Measurements from ENCODE around the gene SRCIN1. TPM values are rescaled to one million over a fixed set of nuclear protein-coding genes. Genes with fewer than 3 reads are reported as not detected.

SRCIN1 gene
- total RNA-seq, 2 experiments from 2014 or later, result 0.37 to 0.42 TPM

GRCh38 chr17:38620551-38621277, 15.0 kb upstream of the SRCIN1 start:
- Mint-ChIP-seq H3K4me1 (peaks cover 4% of the 10 kb centered on the region), H3K27me3 (peaks cover 41% of the 10 kb centered on the region), H3K4me3 (no peak overlapping the region), H3K27ac (no peak overlapping the region), H3K9me3 (peaks cover 3% of the 10 kb centered on the region), H3K36me3 (no peaks in the 10 kb centered on the region)
- DNase-seq, result no peak

- no peaks in the 10 kb centered on the region for H3K36me3 Mint-ChIP-seq
- H3K4me3 Mint-ChIP-seq, result no peak overlapping the region
- H3K27me3 Mint-ChIP-seq, result peaks cover 36% of the 10 kb centered on the region
- peaks cover 3% of the 10 kb centered on the region for H3K9me3 Mint-ChIP-seq
- no peak for DNase-seq
- H3K4me1 Mint-ChIP-seq, result peaks cover 4% of the 10 kb centered on the region
- H3K27ac Mint-ChIP-seq, result no peak overlapping the region
Measured at GRCh38 chr17:38619937-38620550, 14.3 kb upstream of the SRCIN1 start.

GRCh38 chr17:38619451-38619795, 13.7 kb upstream of the SRCIN1 start:
- Mint-ChIP-seq H3K27me3 (peaks cover 32% of the 10 kb centered on the region), H3K27ac (no peak overlapping the region), H3K4me1 (no peaks in the 10 kb centered on the region), H3K4me3 (no peak overlapping the region), H3K36me3 (no peaks in the 10 kb centered on the region), H3K9me3 (no peaks in the 10 kb centered on the region)
- DNase-seq, result no peak

GRCh38 chr17:38617967-38618760, 12.4 kb upstream of the SRCIN1 start:
- no peak overlapping the region for H3K27ac Mint-ChIP-seq
- H3K4me1 Mint-ChIP-seq, result no peaks in the 10 kb centered on the region
- H3K4me3 Mint-ChIP-seq, result no peak overlapping the region
- H3K9me3 Mint-ChIP-seq, result no peaks in the 10 kb centered on the region
- no peaks in the 10 kb centered on the region for H3K36me3 Mint-ChIP-seq
- no peak for DNase-seq
- H3K27me3 Mint-ChIP-seq, result peaks cover 37% of the 10 kb centered on the region

- Mint-ChIP-seq H3K36me3 (no peaks in the 10 kb centered on the region), H3K27me3 (peaks cover 38% of the 10 kb centered on the region), H3K4me3 (no peak overlapping the region), H3K4me1 (no peaks in the 10 kb centered on the region), H3K9me3 (no peaks in the 10 kb centered on the region), H3K27ac (no peak overlapping the region)
- no peak for DNase-seq
Measured at GRCh38 chr17:38617074-38617860, 11.5 kb upstream of the SRCIN1 start.

- Mint-ChIP-seq H3K27ac (no peak overlapping the region), H3K4me3 (no peak overlapping the region), H3K27me3 (peaks cover 38% of the 10 kb centered on the region), H3K36me3 (no peaks in the 10 kb centered on the region), H3K4me1 (no peaks in the 10 kb centered on the region), H3K9me3 (no peaks in the 10 kb centered on the region)
- DNase-seq, result no peak
Measured at GRCh38 chr17:38616361-38616760, 10.6 kb upstream of the SRCIN1 start.

GRCh38 chr17:38613981-38614779, 8.4 kb upstream of the SRCIN1 start:
- Mint-ChIP-seq H3K9me3 (no peaks in the 10 kb centered on the region), H3K27me3 (peaks cover 45% of the 10 kb centered on the region), H3K36me3 (no peaks in the 10 kb centered on the region), H3K4me1 (no peaks in the 10 kb centered on the region), H3K4me3 (no peak overlapping the region), H3K27ac (no peak overlapping the region)
- no peak for DNase-seq

- H3K4me3 Mint-ChIP-seq, result no peak overlapping the region
- H3K36me3 Mint-ChIP-seq, result no peaks in the 10 kb centered on the region
- no peak for DNase-seq
- no peaks in the 10 kb centered on the region for H3K9me3 Mint-ChIP-seq
- no peak overlapping the region for H3K27ac Mint-ChIP-seq
- peaks cover 48% of the 10 kb centered on the region for H3K27me3 Mint-ChIP-seq
- no peaks in the 10 kb centered on the region for H3K4me1 Mint-ChIP-seq
Measured at GRCh38 chr17:38613525-38613980, 7.8 kb upstream of the SRCIN1 start.

GRCh38 chr17:38611872-38612376, 6.2 kb upstream of the SRCIN1 start:
- Mint-ChIP-seq H3K36me3 (no peaks in the 10 kb centered on the region), H3K27ac (no peak overlapping the region), H3K4me1 (peaks cover 5% of the 10 kb centered on the region), H3K27me3 (peaks cover 64% of the 10 kb centered on the region), H3K9me3 (no peaks in the 10 kb centered on the region), H3K4me3 (no peak overlapping the region)
- no peak for DNase-seq

GRCh38 chr17:38611070-38611786, 5.5 kb upstream of the SRCIN1 start:
- no peaks in the 10 kb centered on the region for H3K9me3 Mint-ChIP-seq
- H3K27ac Mint-ChIP-seq, result no peak overlapping the region
- H3K4me3 Mint-ChIP-seq, result no peak overlapping the region
- H3K27me3 Mint-ChIP-seq, result peaks cover 70% of the 10 kb centered on the region
- H3K36me3 Mint-ChIP-seq, result no peaks in the 10 kb centered on the region
- no peak for DNase-seq
- H3K4me1 Mint-ChIP-seq, result peaks cover 5% of the 10 kb centered on the region

- no peak for DNase-seq
- no peak overlapping the region for H3K27ac Mint-ChIP-seq
- peaks cover 5% of the 10 kb centered on the region for H3K4me1 Mint-ChIP-seq
- no peaks in the 10 kb centered on the region for H3K36me3 Mint-ChIP-seq
- no peaks in the 10 kb centered on the region for H3K9me3 Mint-ChIP-seq
- peaks cover 79% of the 10 kb centered on the region for H3K27me3 Mint-ChIP-seq
- no peak overlapping the region for H3K4me3 Mint-ChIP-seq
Measured at GRCh38 chr17:38609280-38610031, 3.7 kb upstream of the SRCIN1 start.

GRCh38 chr17:38608648-38609047, 2.9 kb upstream of the SRCIN1 start:
- DNase-seq, result no peak
- H3K4me3 Mint-ChIP-seq, result no peak overlapping the region
- H3K27me3 Mint-ChIP-seq, result peaks cover 83% of the 10 kb centered on the region
- peaks cover 5% of the 10 kb centered on the region for H3K4me1 Mint-ChIP-seq
- no peaks in the 10 kb centered on the region for H3K9me3 Mint-ChIP-seq
- H3K27ac Mint-ChIP-seq, result no peak overlapping the region
- no peaks in the 10 kb centered on the region for H3K36me3 Mint-ChIP-seq
